ENCODE measurements around the gene FAM53B.

The FAM53B gene

GRCh38 chr10:124624006-124624405 is 120.2 kb downstream of the FAM53B start:
- no peak for TF ChIP-seq CTCF (IDR thresholded peaks at IDR 0.05)
- no peak for TF ChIP-seq ZFX (IDR thresholded peaks at IDR 0.05; ENCODE audit: borderline replicate concordance)
- no peak overlapping the region for H3K27ac ChIP-seq

- no peak overlapping the region for H3K27ac ChIP-seq
- no peak for TF ChIP-seq ZFX (IDR thresholded peaks at IDR 0.05; ENCODE audit: borderline replicate concordance)
- no peak for TF ChIP-seq CTCF (IDR thresholded peaks at IDR 0.05)
Measured at GRCh38 chr10:124622866-124623536, 121.2 kb downstream of the FAM53B start.

- no peak for TF ChIP-seq ZFX (IDR thresholded peaks at IDR 0.05; ENCODE audit: borderline replicate concordance)
- no peak for TF ChIP-seq CTCF (IDR thresholded peaks at IDR 0.05)
Measured at GRCh38 chr10:124622158-124622557, 122.0 kb downstream of the FAM53B start.

GRCh38 chr10:124621637-124622036 is 122.5 kb downstream of the FAM53B start:
- H3K27ac ChIP-seq = no peak overlapping the region
- no peak for TF ChIP-seq ZFX (IDR thresholded peaks at IDR 0.05; ENCODE audit: borderline replicate concordance)
- no peak for TF ChIP-seq CTCF (IDR thresholded peaks at IDR 0.05)

More at GRCh38 chr10:124622158-124622557, 122.0 kb downstream of the FAM53B start:
- H3K27ac ChIP-seq = no peak overlapping the region

GRCh38 chr10:124619802-124620490 is 124.2 kb downstream of the FAM53B start:
- TF ChIP-seq CTCF (IDR thresholded peaks at IDR 0.05) (no peak), ZFX (IDR thresholded peaks at IDR 0.05; ENCODE audit: borderline replicate concordance) (no peak)
- H3K27ac ChIP-seq = no peak overlapping the region

GRCh38 chr10:124619195-124619594 is 125.0 kb downstream of the FAM53B start:
- H3K27ac ChIP-seq = no peak overlapping the region
- TF ChIP-seq CTCF (IDR thresholded peaks at IDR 0.05) = no peak
- no peak for TF ChIP-seq ZFX (IDR thresholded peaks at IDR 0.05; ENCODE audit: borderline replicate concordance)

GRCh38 chr10:124618470-124619073 is 125.6 kb downstream of the FAM53B start:
- TF ChIP-seq CTCF (IDR thresholded peaks at IDR 0.05) = no peak
- TF ChIP-seq ZFX (IDR thresholded peaks at IDR 0.05; ENCODE audit: borderline replicate concordance) = no peak
- H3K27ac ChIP-seq = no peak overlapping the region

Data from 22Rv1 (cell line).